ENCODE results near the gene FLOT1.

DNA sequence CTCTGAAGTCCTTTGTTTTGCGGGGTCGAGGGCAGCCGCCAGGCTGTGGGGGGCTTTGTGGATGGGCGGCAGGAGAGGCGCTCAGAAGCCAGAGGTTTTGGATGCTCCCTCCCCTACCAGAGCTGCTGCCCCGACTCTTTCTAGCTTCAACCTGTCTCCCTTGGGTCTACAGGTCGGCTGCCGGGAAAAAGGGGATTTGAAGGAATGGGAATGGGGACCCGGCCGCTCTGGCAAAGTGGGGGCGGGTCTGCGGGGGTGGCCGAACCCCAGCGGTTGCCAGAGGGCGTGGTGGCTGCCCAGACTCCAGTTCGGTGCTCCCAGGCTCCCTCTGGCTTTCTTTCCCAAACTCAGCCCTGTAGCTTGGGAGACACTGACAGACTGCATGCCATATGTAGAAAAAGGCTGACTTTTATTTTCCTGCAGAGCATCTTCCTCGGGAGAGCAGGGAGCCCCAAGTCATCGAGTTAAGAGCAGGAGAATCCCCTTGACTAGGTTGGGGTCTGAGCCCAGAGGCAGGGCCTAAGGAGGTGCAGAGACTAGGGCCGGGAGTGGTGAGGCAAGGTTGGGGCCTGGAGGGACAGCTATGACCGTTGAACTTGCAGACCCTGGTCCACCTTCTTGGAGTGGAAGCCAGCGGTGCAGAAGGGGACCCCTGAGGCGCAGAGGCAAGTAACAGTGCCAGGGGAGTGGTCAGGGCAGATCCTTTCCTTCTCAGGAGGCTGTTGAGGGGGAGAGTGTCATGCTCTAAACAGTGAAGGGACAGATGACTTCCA, 54.6 kb downstream of the FLOT1 start:
- TF ChIP-seq SUZ12 (IDR thresholded peaks at IDR 0.05; ENCODE audit: low read depth, low read length) (no peak), SRSF1 (optimal IDR thresholded peaks at IDR 0.05; ENCODE audit: low read depth, low read length) (no peak), EZH2 (conservative IDR thresholded peaks at IDR 0.05; ENCODE audit: low read depth, low read length) (no peak), KAT7 (CRISPR knock-in tag; IDR thresholded peaks at IDR 0.05; ENCODE audit: borderline replicate concordance) (no peak), RELA (CRISPR knock-in tag; IDR thresholded peaks at IDR 0.05) (no peak)
- TF ChIP-seq, protein P1, sequence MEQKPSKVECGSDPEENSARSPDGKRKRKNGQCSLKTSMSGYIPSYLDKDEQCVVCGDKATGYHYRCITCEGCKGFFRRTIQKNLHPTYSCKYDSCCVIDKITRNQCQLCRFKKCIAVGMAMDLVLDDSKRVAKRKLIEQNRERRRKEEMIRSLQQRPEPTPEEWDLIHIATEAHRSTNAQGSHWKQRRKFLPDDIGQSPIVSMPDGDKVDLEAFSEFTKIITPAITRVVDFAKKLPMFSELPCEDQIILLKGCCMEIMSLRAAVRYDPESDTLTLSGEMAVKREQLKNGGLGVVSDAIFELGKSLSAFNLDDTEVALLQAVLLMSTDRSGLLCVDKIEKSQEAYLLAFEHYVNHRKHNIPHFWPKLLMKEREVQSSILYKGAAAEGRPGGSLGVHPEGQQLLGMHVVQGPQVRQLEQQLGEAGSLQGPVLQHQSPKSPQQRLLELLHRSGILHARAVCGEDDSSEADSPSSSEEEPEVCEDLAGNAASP (CRISPR knock-in tag; IDR thresholded peaks at IDR 0.05; ENCODE audit: borderline replicate concordance) = no peak
- TF ChIP-seq, protein P2, sequence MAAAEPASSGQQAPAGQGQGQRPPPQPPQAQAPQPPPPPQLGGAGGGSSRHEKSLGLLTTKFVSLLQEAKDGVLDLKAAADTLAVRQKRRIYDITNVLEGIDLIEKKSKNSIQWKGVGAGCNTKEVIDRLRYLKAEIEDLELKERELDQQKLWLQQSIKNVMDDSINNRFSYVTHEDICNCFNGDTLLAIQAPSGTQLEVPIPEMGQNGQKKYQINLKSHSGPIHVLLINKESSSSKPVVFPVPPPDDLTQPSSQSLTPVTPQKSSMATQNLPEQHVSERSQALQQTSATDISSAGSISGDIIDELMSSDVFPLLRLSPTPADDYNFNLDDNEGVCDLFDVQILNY (CRISPR knock-in tag; conservative IDR thresholded peaks at IDR 0.05) = no peak
